Epithelial cell of proximal tubule (primary cell): Measurements from ENCODE around the gene CTSS. TPM values are rescaled to one million over a fixed set of nuclear protein-coding genes. Genes with fewer than 3 reads are reported as not detected.

Experiments
- DNase-seq: peaks from one replicate; pipeline ENCODE4 v3.0.0-alpha.2; 2011; ENCODE audit warnings: low read depth
- H3K4me3 ChIP-seq: 2 replicates; pipeline ENCODE4 v1.5.1; 2011; ENCODE audit warnings: low read depth, mild to moderate bottlenecking, low read length
- total RNA-seq: library from RNA; depleted of rRNA; stranded (reverse); fragments of >200 nt; gene quantifications from 2 replicates; pipeline ENCODE4 v1.2.3, GENCODE V29; 2015
- TF ChIP-seq, protein P1 (sequence below): conservative IDR thresholded peaks from 2 replicates; pipeline ENCODE4 v1.5.1; 2012; ENCODE audit warnings: low read depth, mild to moderate bottlenecking, low read length

CTSS gene
- total RNA-seq, 1 donor from 2014 or later: 21.3 TPM

DNA sequence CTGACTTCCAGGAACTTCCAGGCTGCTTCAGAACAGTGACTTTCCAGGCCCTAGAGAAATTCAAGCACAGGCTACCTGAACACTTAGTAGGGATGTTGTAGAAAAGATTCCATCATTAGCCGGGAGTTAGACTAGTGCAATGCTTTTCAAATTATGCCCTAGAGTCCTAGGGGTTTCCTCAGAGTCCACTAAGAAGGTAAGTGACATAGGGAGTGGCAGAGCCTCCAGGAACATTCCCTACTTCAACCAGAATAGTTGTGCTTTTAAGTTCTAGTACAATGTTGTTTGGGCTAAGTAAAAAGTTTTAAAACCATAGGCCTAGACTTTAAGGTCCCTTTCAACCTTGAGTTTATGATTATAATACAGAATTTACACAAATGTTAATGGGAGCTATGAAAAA, 59.5 kb downstream of the CTSS start:
- DNase-seq: no peak
- TF ChIP-seq, protein P1, sequence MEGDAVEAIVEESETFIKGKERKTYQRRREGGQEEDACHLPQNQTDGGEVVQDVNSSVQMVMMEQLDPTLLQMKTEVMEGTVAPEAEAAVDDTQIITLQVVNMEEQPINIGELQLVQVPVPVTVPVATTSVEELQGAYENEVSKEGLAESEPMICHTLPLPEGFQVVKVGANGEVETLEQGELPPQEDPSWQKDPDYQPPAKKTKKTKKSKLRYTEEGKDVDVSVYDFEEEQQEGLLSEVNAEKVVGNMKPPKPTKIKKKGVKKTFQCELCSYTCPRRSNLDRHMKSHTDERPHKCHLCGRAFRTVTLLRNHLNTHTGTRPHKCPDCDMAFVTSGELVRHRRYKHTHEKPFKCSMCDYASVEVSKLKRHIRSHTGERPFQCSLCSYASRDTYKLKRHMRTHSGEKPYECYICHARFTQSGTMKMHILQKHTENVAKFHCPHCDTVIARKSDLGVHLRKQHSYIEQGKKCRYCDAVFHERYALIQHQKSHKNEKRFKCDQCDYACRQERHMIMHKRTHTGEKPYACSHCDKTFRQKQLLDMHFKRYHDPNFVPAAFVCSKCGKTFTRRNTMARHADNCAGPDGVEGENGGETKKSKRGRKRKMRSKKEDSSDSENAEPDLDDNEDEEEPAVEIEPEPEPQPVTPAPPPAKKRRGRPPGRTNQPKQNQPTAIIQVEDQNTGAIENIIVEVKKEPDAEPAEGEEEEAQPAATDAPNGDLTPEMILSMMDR: no peak
- H3K4me3 ChIP-seq: no peak overlapping the region

DNA sequence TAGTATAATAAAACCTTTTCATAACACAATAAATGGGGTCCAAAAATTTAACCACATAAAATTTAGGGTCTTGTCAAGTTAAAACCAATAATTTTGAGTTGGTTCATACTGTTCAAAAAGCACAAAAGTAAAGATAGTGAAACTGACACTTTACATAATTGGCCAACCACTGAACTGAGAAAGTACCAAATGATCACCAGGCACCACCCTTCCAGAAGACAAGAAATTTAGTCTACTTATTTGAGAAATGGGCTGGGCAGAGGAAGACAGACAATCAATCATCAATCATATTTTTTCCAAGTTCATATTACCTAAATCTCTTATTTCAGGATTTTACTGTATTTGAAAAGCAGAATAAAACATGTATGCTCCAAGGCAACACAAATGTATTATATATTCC, 62.2 kb downstream of the CTSS start:
- DNase-seq: no peak
- no peak overlapping the region for H3K4me3 ChIP-seq
- TF ChIP-seq, protein P1: no peak

DNA sequence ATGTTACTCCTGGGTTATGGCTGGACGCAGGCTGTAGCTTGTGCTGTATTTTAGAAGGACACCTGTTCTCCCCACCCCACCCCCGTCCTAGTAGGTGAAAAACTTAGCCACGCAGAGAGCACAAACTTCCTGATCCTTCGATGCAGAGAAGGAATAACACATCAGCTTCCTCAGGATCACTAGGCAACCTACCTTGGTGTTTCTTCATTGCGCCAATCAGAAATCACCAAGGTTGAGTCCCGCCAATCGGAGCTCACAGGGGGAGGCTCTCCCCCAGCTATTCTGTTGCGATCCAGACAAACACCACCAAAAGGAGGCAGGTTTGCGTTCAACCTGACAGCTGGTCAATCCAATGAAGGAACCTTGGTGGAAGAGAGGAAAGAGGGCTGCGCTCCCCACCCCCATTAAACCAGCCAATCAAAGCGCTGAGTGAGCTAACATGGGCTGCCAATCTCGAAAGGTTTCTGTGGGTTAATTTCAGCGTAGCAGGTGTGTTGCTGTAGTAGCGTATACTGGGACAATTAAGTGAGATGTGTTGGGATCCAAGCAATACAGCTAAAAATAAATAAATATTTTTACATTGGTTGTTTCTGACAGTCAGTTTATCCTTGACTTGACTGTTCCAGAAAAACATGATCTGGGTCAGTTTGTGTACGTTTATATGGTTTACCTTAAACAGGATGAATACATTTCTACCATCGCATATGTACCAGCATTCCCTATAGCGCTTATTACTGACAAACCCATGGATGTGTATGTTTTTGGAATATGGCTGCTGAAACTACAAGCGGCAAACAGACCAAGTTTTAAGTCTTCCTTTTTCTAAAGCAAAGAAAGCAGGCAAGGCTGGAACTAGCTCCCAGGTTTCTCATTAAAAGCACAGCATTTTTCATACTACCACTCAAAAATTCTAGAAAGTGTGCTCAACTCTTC, 68.3 kb downstream of the CTSS start, which contains the start of gene GOLPH3L:
GOLPH3L (minus strand) TSS at position 160 of the 933 bp plus-strand sequence. CDS start 2,316 bp downstream, outside the sequence.
- peak within 1 kb of the TSS; percentile 96 for H3K4me3 ChIP-seq
- TF ChIP-seq, protein P1: peak; percentile 9
- DNase-seq: peak; percentile 97

DNA sequence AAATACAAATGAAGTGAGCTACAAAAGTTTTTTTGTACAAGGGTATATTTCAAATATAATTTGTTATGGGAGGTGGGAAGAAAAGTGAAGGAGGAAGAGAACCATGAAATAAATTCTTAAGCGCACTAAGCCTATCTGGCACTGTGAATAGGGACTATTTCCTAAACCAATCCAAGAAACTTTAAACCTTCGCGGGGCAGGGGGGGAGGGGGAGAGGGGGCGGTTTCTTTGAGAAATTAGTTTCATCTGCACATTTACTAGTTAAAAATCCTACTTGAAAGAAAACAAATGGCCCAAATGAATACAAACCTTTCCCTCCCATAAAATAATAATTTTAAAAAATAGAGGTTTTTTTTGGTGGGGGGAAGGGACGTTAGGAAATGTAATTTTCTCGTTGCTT, 69.0 kb downstream of the CTSS start:
- TF ChIP-seq, protein P1: no peak
- DNase-seq: no peak
- peak overlapping the region; percentile 96 for H3K4me3 ChIP-seq

DNA sequence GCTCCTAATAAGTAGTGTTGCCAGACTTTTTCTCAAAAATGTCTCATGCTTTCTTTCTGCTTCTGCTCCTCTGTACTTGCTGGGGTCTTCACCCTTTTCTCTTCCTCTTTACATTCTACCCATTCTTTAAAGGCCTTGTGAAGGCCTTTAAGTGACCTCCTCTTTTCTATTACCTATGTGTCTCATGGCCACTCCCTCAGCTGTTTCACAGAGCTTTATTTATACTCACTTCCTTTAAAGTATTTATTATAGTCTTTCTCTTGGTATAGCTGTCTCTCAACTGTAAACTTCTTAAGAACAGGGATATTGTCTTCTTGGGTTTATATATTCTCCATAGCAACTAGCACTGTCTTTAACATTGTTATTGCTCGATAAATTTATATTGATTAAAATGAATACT, 69.4 kb downstream of the CTSS start:
- peak overlapping the region; percentile 96 for H3K4me3 ChIP-seq
- TF ChIP-seq, protein P1: no peak
- no peak for DNase-seq

DNA sequence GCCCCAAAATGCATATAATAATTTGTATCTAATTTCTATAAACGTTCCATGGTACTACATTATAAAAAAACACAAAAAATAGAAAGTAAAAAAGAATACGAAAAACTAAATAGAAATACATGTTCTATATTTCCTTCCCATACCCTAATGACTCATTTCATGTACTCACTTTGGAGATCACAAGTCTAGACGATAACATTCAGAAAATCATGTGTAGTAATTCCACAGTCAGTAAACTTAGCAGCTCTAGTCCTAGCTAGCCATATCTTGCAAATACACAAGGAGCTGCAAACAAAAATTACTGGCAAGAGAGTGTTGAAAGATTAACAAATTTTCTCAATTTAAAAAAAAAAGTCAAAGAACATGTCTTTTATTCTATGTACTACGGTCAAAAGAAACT, 70.0 kb downstream of the CTSS start:
- TF ChIP-seq, protein P1: no peak
- no peak for DNase-seq
- no peak overlapping the region for H3K4me3 ChIP-seq
